ENCODE results near the gene ADGRV1.

ADGRV1 gene

DNA sequence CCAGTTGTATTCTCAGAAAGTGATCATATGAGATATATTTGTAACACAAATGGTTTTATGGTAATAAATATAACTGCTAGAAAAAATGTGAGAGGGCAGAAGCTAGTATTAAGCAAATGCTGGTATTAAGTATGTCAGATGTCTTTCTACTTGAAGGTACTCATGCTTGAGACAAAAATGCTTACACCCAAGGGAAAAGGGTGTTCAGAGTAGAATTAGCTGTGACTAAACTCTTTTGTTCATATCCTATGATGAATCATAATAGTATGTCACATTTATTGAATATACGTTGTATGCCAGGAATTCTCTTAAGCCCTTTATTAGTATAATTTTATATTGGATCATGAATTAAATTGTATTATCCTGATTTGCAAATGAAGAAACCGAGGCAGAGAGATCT is 2.2 kb downstream of the ADGRV1 start:
- TF ChIP-seq, protein P1, sequence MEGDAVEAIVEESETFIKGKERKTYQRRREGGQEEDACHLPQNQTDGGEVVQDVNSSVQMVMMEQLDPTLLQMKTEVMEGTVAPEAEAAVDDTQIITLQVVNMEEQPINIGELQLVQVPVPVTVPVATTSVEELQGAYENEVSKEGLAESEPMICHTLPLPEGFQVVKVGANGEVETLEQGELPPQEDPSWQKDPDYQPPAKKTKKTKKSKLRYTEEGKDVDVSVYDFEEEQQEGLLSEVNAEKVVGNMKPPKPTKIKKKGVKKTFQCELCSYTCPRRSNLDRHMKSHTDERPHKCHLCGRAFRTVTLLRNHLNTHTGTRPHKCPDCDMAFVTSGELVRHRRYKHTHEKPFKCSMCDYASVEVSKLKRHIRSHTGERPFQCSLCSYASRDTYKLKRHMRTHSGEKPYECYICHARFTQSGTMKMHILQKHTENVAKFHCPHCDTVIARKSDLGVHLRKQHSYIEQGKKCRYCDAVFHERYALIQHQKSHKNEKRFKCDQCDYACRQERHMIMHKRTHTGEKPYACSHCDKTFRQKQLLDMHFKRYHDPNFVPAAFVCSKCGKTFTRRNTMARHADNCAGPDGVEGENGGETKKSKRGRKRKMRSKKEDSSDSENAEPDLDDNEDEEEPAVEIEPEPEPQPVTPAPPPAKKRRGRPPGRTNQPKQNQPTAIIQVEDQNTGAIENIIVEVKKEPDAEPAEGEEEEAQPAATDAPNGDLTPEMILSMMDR (IDR thresholded peaks at IDR 0.05; ENCODE audit: low read length, missing control alignments) = no peak
- DNase-seq (ENCODE audit: low read depth) = no peak
- no peak overlapping the region for H3K4me3 ChIP-seq (replicated peaks; ENCODE audit: low read depth, low read length)

DNA sequence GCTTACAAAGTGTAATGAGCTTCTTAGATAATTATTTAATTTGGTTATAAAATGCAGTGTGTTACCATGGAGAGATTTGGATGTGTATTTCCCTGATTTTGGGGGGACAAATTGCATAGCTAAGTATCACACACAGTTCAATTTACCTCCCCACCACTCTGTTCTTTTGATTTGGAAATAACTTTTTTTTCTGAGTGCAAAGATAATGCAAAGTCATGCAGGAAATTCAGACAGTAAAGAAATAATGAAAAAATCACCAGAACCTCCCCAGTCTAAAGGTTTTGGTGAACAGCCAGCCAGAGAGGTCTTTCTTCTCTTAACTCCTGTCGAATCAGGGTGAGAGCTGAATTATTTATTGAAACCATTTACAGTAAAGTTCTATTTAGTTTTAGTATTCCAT is 3.2 kb downstream of the ADGRV1 start:
- TF ChIP-seq, protein P1 (IDR thresholded peaks at IDR 0.05; ENCODE audit: low read length, missing control alignments) = no peak
- DNase-seq (ENCODE audit: low read depth) = no peak
- H3K4me3 ChIP-seq (replicated peaks; ENCODE audit: low read depth, low read length) = no peak overlapping the region

DNA sequence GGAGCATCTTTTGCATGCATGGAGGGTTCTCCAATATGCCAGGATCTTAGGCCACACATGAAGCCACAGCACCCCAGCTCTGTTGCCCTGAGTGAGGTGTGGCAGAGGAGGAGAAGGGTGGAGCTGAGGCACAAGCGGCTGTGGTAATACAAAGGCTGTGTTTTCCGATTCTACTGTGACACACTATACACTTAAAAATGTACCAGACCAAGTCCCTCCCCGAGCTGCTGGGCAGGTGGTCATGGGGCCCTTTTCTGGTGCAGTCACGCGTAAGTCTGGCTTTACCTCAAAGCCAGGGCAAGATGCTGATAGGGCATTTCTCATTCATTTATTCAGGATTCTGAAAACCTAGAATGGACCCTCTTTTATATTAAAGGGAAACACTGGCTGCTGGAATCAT is 3.7 kb downstream of the ADGRV1 start:
- H3K4me3 ChIP-seq (replicated peaks; ENCODE audit: low read depth, low read length) = no peak overlapping the region
- TF ChIP-seq, protein P1 (IDR thresholded peaks at IDR 0.05; ENCODE audit: low read length, missing control alignments) = no peak
- no peak for DNase-seq (ENCODE audit: low read depth)

DNA sequence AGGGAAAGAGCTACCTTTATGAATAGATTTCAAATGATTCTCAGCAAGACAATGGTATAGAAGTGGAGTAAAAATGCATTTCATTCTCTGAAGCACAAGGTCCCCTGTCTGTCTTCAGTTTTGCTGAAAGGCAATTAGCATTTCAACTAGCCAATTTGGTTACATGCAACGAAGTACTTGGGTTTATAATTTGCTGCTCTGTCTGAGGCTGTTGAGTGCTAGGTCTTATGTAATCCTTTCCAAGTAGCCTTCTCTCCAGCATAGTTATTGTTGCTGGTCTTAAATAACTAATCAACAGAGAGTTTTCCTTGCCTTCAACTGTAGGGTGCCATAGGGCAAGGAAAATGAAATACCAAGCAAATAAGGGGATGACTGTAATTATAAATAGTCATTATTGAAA is 4.5 kb downstream of the ADGRV1 start:
- TF ChIP-seq, protein P1 (IDR thresholded peaks at IDR 0.05; ENCODE audit: low read length, missing control alignments) = no peak
- DNase-seq (ENCODE audit: low read depth) = no peak
- no peak overlapping the region for H3K4me3 ChIP-seq (replicated peaks; ENCODE audit: low read depth, low read length)

DNA sequence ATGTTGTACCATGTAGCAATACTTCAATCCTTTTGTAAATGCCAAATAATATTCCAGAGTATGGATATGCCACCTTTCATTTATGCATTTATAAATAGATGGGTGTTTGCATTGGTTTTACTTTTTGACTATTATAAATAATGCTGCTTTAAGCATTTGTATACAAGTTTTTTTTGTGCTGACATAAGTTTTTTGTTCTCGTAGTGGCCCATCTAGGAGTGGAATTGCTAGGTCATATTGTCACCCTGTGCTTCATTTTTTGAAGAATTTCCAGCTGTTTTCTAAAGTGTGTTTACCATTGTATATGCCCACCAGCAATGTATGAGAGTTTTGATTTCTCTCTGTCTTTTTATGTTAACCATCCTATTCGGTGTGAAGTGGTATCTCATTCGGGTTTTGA is 6.9 kb downstream of the ADGRV1 start:
- DNase-seq (ENCODE audit: low read depth) = no peak
- TF ChIP-seq, protein P1 (IDR thresholded peaks at IDR 0.05; ENCODE audit: low read length, missing control alignments) = no peak
- no peak overlapping the region for H3K4me3 ChIP-seq (replicated peaks; ENCODE audit: low read depth, low read length)

DNA sequence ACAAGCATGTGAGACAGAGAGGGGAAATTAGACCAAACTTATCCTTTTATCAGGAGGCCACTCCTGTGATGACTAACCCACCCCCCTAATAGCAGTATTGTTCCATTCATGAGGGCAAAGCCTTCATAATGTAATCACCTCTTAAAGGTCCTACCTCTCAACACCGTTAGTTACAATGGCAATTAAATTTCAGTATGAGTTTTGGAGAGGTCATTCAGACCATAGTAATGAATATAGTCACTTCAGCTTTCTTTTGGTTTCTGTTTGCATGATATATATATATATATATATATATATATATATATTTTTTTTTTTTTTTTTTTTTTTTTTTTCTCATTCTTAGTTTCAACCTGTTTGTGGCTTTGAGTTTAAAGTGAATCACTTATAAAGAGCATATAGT is 10.5 kb downstream of the ADGRV1 start:
- H3K4me3 ChIP-seq (replicated peaks; ENCODE audit: low read depth, low read length) = no peak overlapping the region
- DNase-seq (ENCODE audit: low read depth) = no peak
- TF ChIP-seq, protein P1 (IDR thresholded peaks at IDR 0.05; ENCODE audit: low read length, missing control alignments) = no peak

DNA sequence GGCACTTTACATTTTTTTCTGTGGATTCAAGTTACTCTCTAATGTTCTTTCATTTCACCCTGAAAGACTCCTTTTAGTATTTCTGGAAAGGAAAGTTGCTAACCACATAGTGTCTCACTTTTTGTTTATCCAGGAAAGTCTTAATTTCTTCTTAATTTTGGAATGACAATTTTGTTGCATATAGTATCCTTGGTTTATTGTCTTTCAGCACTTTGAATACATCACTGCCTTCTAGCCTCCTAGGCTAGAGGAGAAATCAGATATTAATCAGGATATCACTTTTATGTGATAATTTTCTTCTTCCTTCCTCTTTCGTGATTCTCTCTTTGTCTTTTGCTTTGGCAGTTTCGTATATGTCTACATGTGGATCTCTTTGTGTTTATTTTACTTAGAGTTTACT is 11.4 kb downstream of the ADGRV1 start:
- H3K4me3 ChIP-seq (replicated peaks; ENCODE audit: low read depth, low read length) = no peak overlapping the region
- TF ChIP-seq, protein P1 (IDR thresholded peaks at IDR 0.05; ENCODE audit: low read length, missing control alignments) = no peak
- DNase-seq (ENCODE audit: low read depth) = no peak

All from fibroblast of pulmonary artery (primary cell).